ENCODE results near the gene RPL38. TPM values are rescaled to one million over a fixed set of nuclear protein-coding genes. Genes with fewer than 3 reads are reported as not detected.

RPL38 gene
- total RNA-seq, 1 donor from 2014 or later: 1,028 TPM

- H3K36me3 Mint-ChIP-seq: no peaks in the 10 kb centered on the region
- H3K4me1 Mint-ChIP-seq (ENCODE audit: unreplicated experiment): peaks cover 17% of the 10 kb centered on the region
- DNase-seq (ENCODE audit: extremely low spot score, unreplicated experiment): no peak
- no peak for TF ChIP-seq CTCF (conservative IDR thresholded peaks at IDR 0.05)
- H3K27ac Mint-ChIP-seq: no peak overlapping the region
- no peak overlapping the region for H3K4me3 Mint-ChIP-seq
- H3K9me3 Mint-ChIP-seq: peaks cover 4% of the 10 kb centered on the region
- H3K27me3 Mint-ChIP-seq: peaks cover 7% of the 10 kb centered on the region
Measured at GRCh38 chr17:74230896-74231295, 27.4 kb downstream of the RPL38 start.

- DNase-seq (ENCODE audit: extremely low spot score, unreplicated experiment): no peak
- peaks cover 11% of the 10 kb centered on the region for H3K4me1 Mint-ChIP-seq (ENCODE audit: unreplicated experiment)
- no peaks in the 10 kb centered on the region for H3K36me3 Mint-ChIP-seq
- H3K9me3 Mint-ChIP-seq: peaks cover 4% of the 10 kb centered on the region
- H3K4me3 Mint-ChIP-seq: no peak overlapping the region
- peaks cover 3% of the 10 kb centered on the region for H3K27me3 Mint-ChIP-seq
- no peak overlapping the region for H3K27ac Mint-ChIP-seq
- no peak for TF ChIP-seq CTCF (conservative IDR thresholded peaks at IDR 0.05)
Measured at GRCh38 chr17:74231928-74232907, 28.7 kb downstream of the RPL38 start.

GRCh38 chr17:74233937-74234336, 30.5 kb downstream of the RPL38 start:
- peaks cover 3% of the 10 kb centered on the region for H3K27me3 Mint-ChIP-seq
- peaks cover 7% of the 10 kb centered on the region for H3K4me1 Mint-ChIP-seq (ENCODE audit: unreplicated experiment)
- H3K4me3 Mint-ChIP-seq: no peak overlapping the region
- H3K36me3 Mint-ChIP-seq: no peaks in the 10 kb centered on the region
- H3K27ac Mint-ChIP-seq: no peak overlapping the region
- peaks cover under 1% of the 10 kb centered on the region for H3K9me3 Mint-ChIP-seq
- no peak for TF ChIP-seq CTCF (conservative IDR thresholded peaks at IDR 0.05)
- DNase-seq (ENCODE audit: extremely low spot score, unreplicated experiment): no peak

- no peak for DNase-seq (ENCODE audit: extremely low spot score, unreplicated experiment)
- Mint-ChIP-seq H3K27ac (no peak overlapping the region), H3K36me3 (no peaks in the 10 kb centered on the region), H3K9me3 (no peaks in the 10 kb centered on the region), H3K4me3 (no peak overlapping the region), H3K4me1 (ENCODE audit: unreplicated experiment) (peaks cover 7% of the 10 kb centered on the region), H3K27me3 (peaks cover 3% of the 10 kb centered on the region)
- TF ChIP-seq CTCF (conservative IDR thresholded peaks at IDR 0.05): no peak
Measured at GRCh38 chr17:74234486-74234885, 31.0 kb downstream of the RPL38 start.

GRCh38 chr17:74235040-74235581, 31.6 kb downstream of the RPL38 start:
- DNase-seq (ENCODE audit: extremely low spot score, unreplicated experiment): no peak
- peaks cover 7% of the 10 kb centered on the region for H3K4me1 Mint-ChIP-seq (ENCODE audit: unreplicated experiment)
- no peak overlapping the region for H3K27ac Mint-ChIP-seq
- peaks cover 3% of the 10 kb centered on the region for H3K27me3 Mint-ChIP-seq
- no peak overlapping the region for H3K4me3 Mint-ChIP-seq
- no peaks in the 10 kb centered on the region for H3K36me3 Mint-ChIP-seq
- no peak for TF ChIP-seq CTCF (conservative IDR thresholded peaks at IDR 0.05)
- no peaks in the 10 kb centered on the region for H3K9me3 Mint-ChIP-seq
